Spleen (tissue), 11 donors: Measurements from ENCODE around the gene SIPA1. TPM values are rescaled to one million over a fixed set of nuclear protein-coding genes. Genes with fewer than 3 reads are reported as not detected.

Source experiments
- DNase-seq: peaks from one replicate; pipeline ENCODE4 v3.0.0-alpha.2; 2020
- H3K27ac ChIP-seq, 8 donors: fragments of 200-600 bp; sonication (generic) in 7 of 8; 1 replicate in 4 of 8; 2 replicates in 4 of 8; pipeline versions ENCODE4 v1.5.0 to v1.8.0; 2016 to 2021; ENCODE audit warnings: inconsistent platforms in 4 of 8, mild to moderate bottlenecking in 4 of 8, moderate library complexity in 1 of 8
- H3K27me3 ChIP-seq, 7 donors: fragments of 200-600 bp; sonication (generic) in 6 of 7; replicated peaks in 1 of 7; 1 replicate in 4 of 7; 2 replicates in 3 of 7; pipeline versions ENCODE4 v1.5.0 to v1.8.0; 2016 to 2021; ENCODE audit warnings: inconsistent platforms in 3 of 7, mild to moderate bottlenecking in 1 of 7
- H3K36me3 ChIP-seq, 6 donors: fragments of 200-600 bp; sonication (generic) in 5 of 6; 1 replicate in 4 of 6; 2 replicates in 2 of 6; pipeline versions ENCODE4 v1.5.0 to v1.8.0; 2016 to 2021; ENCODE audit warnings: inconsistent platforms in 2 of 6
- H3K4me1 ChIP-seq, 6 donors: fragments of 200-600 bp; sonication (generic) in 5 of 6; 1 replicate in 3 of 6; 2 replicates in 3 of 6; pipeline versions ENCODE4 v1.5.0 to v1.8.0; 2016 to 2021; ENCODE audit warnings: inconsistent platforms in 3 of 6
- H3K4me3 ChIP-seq, 8 donors: fragments of 200-600 bp; sonication (generic) in 7 of 8; 1 replicate in 4 of 8; 2 replicates in 4 of 8; pipeline versions ENCODE4 v1.5.0 to v1.8.0; 2016 to 2021; ENCODE audit warnings: inconsistent platforms in 4 of 8, mild to moderate bottlenecking in 4 of 8, moderate library complexity in 2 of 8
- H3K9me3 ChIP-seq, 8 donors: fragments of 200-600 bp; sonication (generic) in 7 of 8; 1 replicate in 4 of 8; 2 replicates in 4 of 8; pipeline versions ENCODE4 v1.5.0 to v1.8.0; 2016 to 2021; ENCODE audit warnings: inconsistent platforms in 4 of 8
- CTCF ChIP-seq, 11 experiments: fragments of 200-600 bp in 7 of 11; fragments of 450-650 bp in 4 of 11; sonication (generic) in 4 of 11; IDR thresholded peaks in 8 of 11; conservative IDR thresholded peaks in 3 of 11; 1 replicate in 7 of 11; 2 replicates in 4 of 11; pipeline versions ENCODE4 v1.4.0 to v1.8.0; 2016 to 2021; ENCODE audit warnings: antibody characterized with exemption in 11 of 11, inconsistent platforms in 4 of 11, mild to moderate bottlenecking in 1 of 11
- POLR2A ChIP-seq, 3 donors: fragments of 450-650 bp; IDR thresholded peaks; one replicate each; pipeline ENCODE4 v1.5.1; 2017; ENCODE audit warnings: antibody characterized with exemption in 3 of 3, mild to moderate bottlenecking in 1 of 3
- POLR2AphosphoS5 ChIP-seq, 3 donors: sonication (generic); formaldehyde crosslinking; IDR thresholded peaks; one replicate each; pipeline ENCODE4 v1.5.1; 2017; ENCODE audit warnings: antibody characterized with exemption in 3 of 3
- WGBS, 5 donors: extraction: QIAGEN DNeasy Blood & Tissue Kit in 3 of 5; methylation state at CpG; one replicate each; pipeline versions ENCODE4 v1.1.5 to v1.1.7; 2013 to 2018; 5-methylcytosine and 5-hydroxymethylcytosine counted together
- intact Hi-C: fragments of 100-400 bp; cut with DNase I; formaldehyde crosslinking; loops from one replicate; pipeline ENCODE4 v1.15.0; 2023; ENCODE audit warnings: low total_unique reads
- polyA plus RNA-seq, 3 donors: library from polyadenylated mRNA; stranded (reverse); fragments of 200-250 nt; gene quantifications; one replicate each; pipeline ENCODE4 v1.2.1, GENCODE V29; 2013
- total RNA-seq, 7 donors: library from RNA; depleted of rRNA in 3 of 7; stranded (reverse); fragments of >200 nt in 3 of 7; fragmentation: NEBNext Ultra II Directional in 4 of 7; extraction: Animal tissue kit (Norgen Biotek cat#: 25700) in 4 of 7; gene quantifications; one replicate each; pipeline versions ENCODE4 v1.1.0 to v1.2.1, GENCODE V29; 2016 to 2021
- donor health status: healthy with polysubstance abuse.
- donor health status: DM: no; HTN: no; CAD: no; lungs with moderate emphysema.
- donor health status: DM: no; HTN: no; CAD: no.
- donor health status: Bipolar disorder and iron deficiency.
- donor health status: healthy.
- donor health status: DM: no; HTN: no; CAD: no.
- donor health status: DM: yes; HTN: yes; CAD: no.

The SIPA1 gene
- total and polyA plus RNA-seq, 10 donors, result 167 to 423 (median 272) TPM

- intact Hi-C loops, result no loop called here
- Histone ChIP-seq H3K36me3 (peaks cover 0 to 82% (median 45%) of the 10 kb centered on the region in 6 donors), H3K4me1 (peaks cover 9 to 39% (median 28%) of the 10 kb centered on the region in 6 donors), H3K27me3 (no peaks in the 10 kb centered on the region), H3K9me3 (no peaks in the 10 kb centered on the region), H3K27ac (no peak overlapping the region), H3K4me3 (no peak overlapping the region)
- peak in 1 of 3 donors; percentile 69 for TF ChIP-seq POLR2AphosphoS5 (IDR thresholded peaks at IDR 0.05)
- TF ChIP-seq CTCF (IDR thresholded peaks at IDR 0.05 in 8 of 11, conservative IDR thresholded peaks at IDR 0.05 in 3 of 11), result no peak
- WGBS, 5 donors, result 86 to 95% (median 89%) methylated on average over 16 of the region's 16 CpGs
- DNase-seq, result no peak
These were observed 39.6 kb upstream of the SIPA1 start for GRCh38 chr11:65598258-65598699.

- Histone ChIP-seq H3K4me1 (peaks cover 4 to 34% (median 20%) of the 10 kb centered on the region in 6 donors), H3K36me3 (peaks cover 0 to 82% (median 52%) of the 10 kb centered on the region in 6 donors), H3K4me3 (no peak overlapping the region), H3K27ac (peak overlapping the region in 1 of 8 donors; percentile 45), H3K9me3 (no peaks in the 10 kb centered on the region), H3K27me3 (no peaks in the 10 kb centered on the region)
- no peak for DNase-seq
- intact Hi-C loops, result no loop called here
- WGBS, 5 donors, result 85 to 95% (median 90%) methylated on average over 32 to 49 of the region's 49 CpGs
- TF ChIP-seq POLR2A (IDR thresholded peaks at IDR 0.05) (no peak), POLR2AphosphoS5 (IDR thresholded peaks at IDR 0.05) (peak in 2 of 3 donors; percentile 25 to 67)
These were observed 38.5 kb upstream of the SIPA1 start for GRCh38 chr11:65599216-65599954.

GRCh38 chr11:65599955-65600246, 38.0 kb upstream of the SIPA1 start:
- intact Hi-C loops, result no loop called here
- 94 to 98% (median 96%) methylated on average over 4 to 6 of the region's 6 CpGs for WGBS, 5 donors

GRCh38 chr11:65604258-65604657, 33.6 kb upstream of the SIPA1 start:
- Histone ChIP-seq H3K4me1 (peaks cover 14 to 51% (median 32%) of the 10 kb centered on the region in 6 donors), H3K36me3 (peaks cover 0 to 100% (median 78%) of the 10 kb centered on the region in 6 donors), H3K4me3 (no peak overlapping the region), H3K9me3 (no peaks in the 10 kb centered on the region), H3K27me3 (no peaks in the 10 kb centered on the region), H3K27ac (peak overlapping the region in 2 of 8 donors; percentile 76 to 77)
- TF ChIP-seq POLR2AphosphoS5 (IDR thresholded peaks at IDR 0.05) (no peak), POLR2A (IDR thresholded peaks at IDR 0.05) (no peak), CTCF (IDR thresholded peaks at IDR 0.05 in 8 of 11, conservative IDR thresholded peaks at IDR 0.05 in 3 of 11) (no peak)
- no peak for DNase-seq
- intact Hi-C loops, result no loop called here
- 98 to 100% (median 100%) methylated on average over 1 of the region's 1 CpG for WGBS, 5 donors

More at GRCh38 chr11:65599955-65600246, 38.0 kb upstream of the SIPA1 start:
- Histone ChIP-seq H3K27ac (peak overlapping the region in 1 of 8 donors; percentile 45), H3K4me3 (no peak overlapping the region), H3K27me3 (no peaks in the 10 kb centered on the region), H3K36me3 (peaks cover 0 to 86% (median 57%) of the 10 kb centered on the region in 6 donors), H3K4me1 (peaks cover 3 to 28% (median 15%) of the 10 kb centered on the region in 6 donors), H3K9me3 (no peaks in the 10 kb centered on the region)
- TF ChIP-seq POLR2A (IDR thresholded peaks at IDR 0.05), result no peak
- peak in 2 of 3 donors; percentile 10 to 56 for TF ChIP-seq POLR2AphosphoS5 (IDR thresholded peaks at IDR 0.05)
- TF ChIP-seq CTCF (IDR thresholded peaks at IDR 0.05 in 8 of 11, conservative IDR thresholded peaks at IDR 0.05 in 3 of 11), result no peak
- no peak for DNase-seq
